Upper lobe of left lung (tissue), 6 donors: ENCODE data around the gene VPS41. TPM values are rescaled to one million over a fixed set of nuclear protein-coding genes. Genes with fewer than 3 reads are reported as not detected.

Experiments
- ATAC-seq, 2 donors: fragments of 200-7000 bp; cut with Tn5 transposase; one replicate each; pipeline ENCODE4 v1.9.1; 2022; ENCODE audit warnings: mild to moderate bottlenecking in 2 of 2, moderate library complexity in 2 of 2; ENCODE audit not compliant: low FRiP score in 2 of 2
- DNase-seq, 2 donors: peaks; one replicate each; pipeline ENCODE4 v3.0.0-alpha.2; 2019 to 2020
- H3K27ac ChIP-seq, 4 donors: fragments of 200-600 bp; sonication (generic); one replicate each; pipeline ENCODE4 v1.5.1; 2016 to 2019
- H3K27me3 ChIP-seq, 4 donors: fragments of 200-600 bp; sonication (generic); one replicate each; pipeline ENCODE4 v1.5.1; 2017 to 2019
- H3K36me3 ChIP-seq, 4 donors: fragments of 200-600 bp; sonication (generic); one replicate each; pipeline ENCODE4 v1.5.1; 2016 to 2019
- H3K4me1 ChIP-seq, 4 donors: fragments of 200-600 bp; sonication (generic); one replicate each; pipeline ENCODE4 v1.5.1; 2018 to 2019
- H3K4me3 ChIP-seq, 4 donors: fragments of 200-600 bp; sonication (generic); one replicate each; pipeline ENCODE4 v1.5.1; 2017 to 2019; ENCODE audit warnings: mild to moderate bottlenecking in 2 of 4, moderate library complexity in 1 of 4
- H3K9me3 ChIP-seq, 4 donors: fragments of 200-600 bp; sonication (generic); one replicate each; pipeline ENCODE4 v1.5.1; 2018 to 2019
- CTCF ChIP-seq, 6 experiments: fragments of 450-650 bp in 4 of 6; fragments of 200-600 bp in 2 of 6; sonication (generic) in 2 of 6; IDR thresholded peaks; one replicate each; pipeline ENCODE4 v1.5.1; 2016 to 2019; ENCODE audit warnings: antibody characterized with exemption in 6 of 6
- EP300 ChIP-seq, 4 donors: sonication (generic); formaldehyde crosslinking; IDR thresholded peaks; one replicate each; pipeline ENCODE4 v1.5.1; 2017; ENCODE audit warnings: antibody characterized with exemption in 4 of 4, control low read depth in 2 of 4
- POLR2A ChIP-seq, 4 donors: fragments of 450-650 bp; IDR thresholded peaks; one replicate each; pipeline ENCODE4 v1.5.1; 2016 to 2017; ENCODE audit warnings: antibody characterized with exemption in 4 of 4, mild to moderate bottlenecking in 2 of 4
- POLR2AphosphoS5 ChIP-seq, 2 donors: sonication (generic); formaldehyde crosslinking; IDR thresholded peaks; one replicate each; pipeline ENCODE4 v1.5.1; 2017; ENCODE audit warnings: antibody characterized with exemption in 2 of 2
- WGBS, 2 donors: methylation state at CpG; one replicate each; pipeline ENCODE4 v1.1.5; 2017 to 2018; 5-methylcytosine and 5-hydroxymethylcytosine counted together
- total RNA-seq, 6 donors: library from RNA; depleted of rRNA in 4 of 6; stranded (reverse); fragments of >200 nt in 4 of 6; gene quantifications; one replicate each; pipeline versions ENCODE4 v1.1.0 to v1.2.1, GENCODE V29; 2016 to 2021
- donor health status: DM: no; HTN: no; CAD: no; lungs with moderate emphysema.
- donor health status: DM: no; HTN: yes; CAD: no; lungs with severe emphysema.

The VPS41 gene
- total RNA-seq, 6 donors from 2014 or later, result 32.1 to 96.4 (median 48.4) TPM

GRCh38 chr7:38759028-38759427, 150.0 kb downstream of the VPS41 start:
- ATAC-seq (no peak), DNase-seq (no peak)
- 90 to 98% methylated on average over 2 of the region's 2 CpGs for WGBS, 2 donors
- no peaks in the 10 kb centered on the region for H3K9me3 ChIP-seq
- no peaks in the 10 kb centered on the region for H3K27me3 ChIP-seq
- H3K4me1 ChIP-seq, result no peaks in the 10 kb centered on the region
- TF ChIP-seq POLR2A (IDR thresholded peaks at IDR 0.05) (no peak), POLR2AphosphoS5 (IDR thresholded peaks at IDR 0.05) (no peak), CTCF (IDR thresholded peaks at IDR 0.05) (no peak), EP300 (IDR thresholded peaks at IDR 0.05) (no peak)
- peaks cover 0 to 60% (median 11%) of the 10 kb centered on the region in 4 donors for H3K36me3 ChIP-seq
- H3K4me3 ChIP-seq, result no peak overlapping the region
- H3K27ac ChIP-seq, result no peak overlapping the region

- TF ChIP-seq CTCF (IDR thresholded peaks at IDR 0.05) (no peak), POLR2AphosphoS5 (IDR thresholded peaks at IDR 0.05) (no peak), EP300 (IDR thresholded peaks at IDR 0.05) (no peak)
- DNase-seq (no peak), ATAC-seq (no peak)
- no peaks in the 10 kb centered on the region for H3K9me3 ChIP-seq
- H3K4me3 ChIP-seq, result no peak overlapping the region
- H3K27ac ChIP-seq, result no peak overlapping the region
- H3K4me1 ChIP-seq, result no peaks in the 10 kb centered on the region
- 88 to 94% methylated on average over 3 of the region's 3 CpGs for WGBS, 2 donors
- H3K36me3 ChIP-seq, result peaks cover 0 to 59% (median 16%) of the 10 kb centered on the region in 4 donors
- no peaks in the 10 kb centered on the region for H3K27me3 ChIP-seq
Observed at GRCh38 chr7:38757931-38758330, 151.1 kb downstream of the VPS41 start.

GRCh38 chr7:38756521-38756920, 152.5 kb downstream of the VPS41 start:
- DNase-seq, result no peak
- 85 to 89% methylated on average over 5 of the region's 5 CpGs for WGBS, 2 donors

GRCh38 chr7:38753347-38753746, 155.6 kb downstream of the VPS41 start:
- 94 to 97% methylated on average over 4 of the region's 4 CpGs for WGBS, 2 donors
- no peaks in the 10 kb centered on the region for H3K9me3 ChIP-seq
- TF ChIP-seq EP300 (IDR thresholded peaks at IDR 0.05) (no peak), POLR2A (IDR thresholded peaks at IDR 0.05) (no peak), POLR2AphosphoS5 (IDR thresholded peaks at IDR 0.05) (no peak), CTCF (IDR thresholded peaks at IDR 0.05) (no peak)
- H3K36me3 ChIP-seq, result peaks cover 6 to 65% (median 19%) of the 10 kb centered on the region in 4 donors
- no peaks in the 10 kb centered on the region for H3K4me1 ChIP-seq
- ATAC-seq, result no peak
- H3K27ac ChIP-seq, result no peak overlapping the region
- no peak overlapping the region for H3K4me3 ChIP-seq
- DNase-seq, result no peak
- H3K27me3 ChIP-seq, result no peaks in the 10 kb centered on the region

More at GRCh38 chr7:38756521-38756920, 152.5 kb downstream of the VPS41 start:
- Histone ChIP-seq H3K27ac (no peak overlapping the region), H3K27me3 (no peaks in the 10 kb centered on the region), H3K9me3 (no peaks in the 10 kb centered on the region), H3K4me1 (no peaks in the 10 kb centered on the region), H3K4me3 (no peak overlapping the region), H3K36me3 (peaks cover 1 to 59% (median 19%) of the 10 kb centered on the region in 4 donors)
- TF ChIP-seq CTCF (IDR thresholded peaks at IDR 0.05), result no peak
- no peak for TF ChIP-seq POLR2A (IDR thresholded peaks at IDR 0.05)
- TF ChIP-seq EP300 (IDR thresholded peaks at IDR 0.05), result no peak
- no peak for TF ChIP-seq POLR2AphosphoS5 (IDR thresholded peaks at IDR 0.05)
- no peak for ATAC-seq

- no peak for DNase-seq
- Histone ChIP-seq H3K4me1 (no peaks in the 10 kb centered on the region), H3K27ac (no peak overlapping the region), H3K27me3 (no peaks in the 10 kb centered on the region), H3K9me3 (no peaks in the 10 kb centered on the region), H3K4me3 (no peak overlapping the region), H3K36me3 (peaks cover 6 to 63% (median 17%) of the 10 kb centered on the region in 4 donors)
- ATAC-seq, result no peak
- no peak for TF ChIP-seq POLR2AphosphoS5 (IDR thresholded peaks at IDR 0.05)
- TF ChIP-seq EP300 (IDR thresholded peaks at IDR 0.05), result no peak
- TF ChIP-seq CTCF (IDR thresholded peaks at IDR 0.05), result no peak
- no peak for TF ChIP-seq POLR2A (IDR thresholded peaks at IDR 0.05)
- WGBS, 2 donors, result 97 to 100% methylated on average over 1 of the region's 1 CpG
Observed at GRCh38 chr7:38751416-38751815, 157.6 kb downstream of the VPS41 start.
